Osteocyte (in vitro differentiated cells): ENCODE results near the gene SLC25A51. TPM values are rescaled to one million over a fixed set of nuclear protein-coding genes. Genes with fewer than 3 reads are reported as not detected.

Experiments
- DNase-seq: peaks from one replicate; pipeline ENCODE4 v3.0.0; 2021; ENCODE audit warnings: mixed read lengths; ENCODE audit not compliant: unreplicated experiment; ENCODE audit errors: extremely low spot score
- H3K27ac Mint-ChIP-seq: one replicate; pipeline ENCODE4 v1.8.0; 2021; ENCODE audit warnings: mild to moderate bottlenecking, mixed read lengths; ENCODE audit not compliant: unreplicated experiment
- H3K27me3 Mint-ChIP-seq: one replicate; pipeline ENCODE4 v1.8.0; 2021; ENCODE audit warnings: mixed read lengths; ENCODE audit not compliant: unreplicated experiment
- H3K36me3 Mint-ChIP-seq: one replicate; pipeline ENCODE4 v1.8.0; 2021; ENCODE audit warnings: mixed read lengths; ENCODE audit not compliant: unreplicated experiment
- H3K4me1 Mint-ChIP-seq: one replicate; pipeline ENCODE4 v1.8.0; 2021; ENCODE audit warnings: mixed read lengths; ENCODE audit not compliant: unreplicated experiment
- H3K4me3 Mint-ChIP-seq: one replicate; pipeline ENCODE4 v1.8.0; 2021; ENCODE audit warnings: mild to moderate bottlenecking, moderate library complexity, mixed read lengths; ENCODE audit not compliant: unreplicated experiment
- H3K9me3 Mint-ChIP-seq: one replicate; pipeline ENCODE4 v1.8.0; 2021; ENCODE audit warnings: mixed read lengths; ENCODE audit not compliant: unreplicated experiment
- CTCF ChIP-seq: fragments of 200-600 bp; sonication (generic); IDR thresholded peaks from 2 replicates; pipeline ENCODE4 v1.5.0; 2021; ENCODE audit warnings: antibody characterized with exemption, mild to moderate bottlenecking, moderate library complexity
- total RNA-seq: library from RNA; stranded (reverse); gene quantifications from 2 replicates; pipeline ENCODE4 v1.2.1, GENCODE V29; 2021

SLC25A51 gene
- total RNA-seq, 1 donor from 2014 or later, result 37.5 TPM

- Mint-ChIP-seq H3K27ac (no peak overlapping the region), H3K27me3 (no peaks in the 10 kb centered on the region), H3K4me3 (no peak overlapping the region), H3K36me3 (peaks cover 4% of the 10 kb centered on the region), H3K4me1 (peaks cover 17% of the 10 kb centered on the region), H3K9me3 (no peaks in the 10 kb centered on the region)
- DNase-seq, result no peak
- TF ChIP-seq CTCF, result no peak
These were observed 19.3 kb upstream of the SLC25A51 start for GRCh38 chr9:37923118-37923795.

GRCh38 chr9:37922363-37923117, 18.6 kb upstream of the SLC25A51 start:
- no peak for TF ChIP-seq CTCF
- no peaks in the 10 kb centered on the region for H3K9me3 Mint-ChIP-seq
- no peak overlapping the region for H3K27ac Mint-ChIP-seq
- DNase-seq, result no peak
- peaks cover 17% of the 10 kb centered on the region for H3K4me1 Mint-ChIP-seq
- H3K36me3 Mint-ChIP-seq, result peaks cover 8% of the 10 kb centered on the region
- H3K27me3 Mint-ChIP-seq, result no peaks in the 10 kb centered on the region
- H3K4me3 Mint-ChIP-seq, result no peak overlapping the region

GRCh38 chr9:37921546-37922300, 17.8 kb upstream of the SLC25A51 start:
- Mint-ChIP-seq H3K27me3 (no peaks in the 10 kb centered on the region), H3K4me1 (peaks cover 16% of the 10 kb centered on the region), H3K4me3 (no peak overlapping the region), H3K9me3 (no peaks in the 10 kb centered on the region), H3K36me3 (peaks cover 9% of the 10 kb centered on the region), H3K27ac (no peak overlapping the region)
- peak; percentile 9 for TF ChIP-seq CTCF
- DNase-seq, result no peak

GRCh38 chr9:37921168-37921510, 17.2 kb upstream of the SLC25A51 start:
- H3K27ac Mint-ChIP-seq, result no peak overlapping the region
- H3K9me3 Mint-ChIP-seq, result no peaks in the 10 kb centered on the region
- TF ChIP-seq CTCF, result no peak
- DNase-seq, result no peak
- H3K27me3 Mint-ChIP-seq, result no peaks in the 10 kb centered on the region
- H3K36me3 Mint-ChIP-seq, result peaks cover 9% of the 10 kb centered on the region
- H3K4me1 Mint-ChIP-seq, result peaks cover 11% of the 10 kb centered on the region
- H3K4me3 Mint-ChIP-seq, result no peak overlapping the region
